ES-I3 (cell line): ENCODE data around the gene MARCHF9.

Source experiments
- H3K36me3 ChIP-seq: 2 replicates; pipeline ENCODE4 v1.6.1; 2013; ENCODE audit warnings: mild to moderate bottlenecking, low read length, control low read depth, moderate library complexity; ENCODE audit not compliant: insufficient read depth
- H3K4me1 ChIP-seq: 2 replicates; pipeline ENCODE4 v1.6.1; 2013; ENCODE audit warnings: mild to moderate bottlenecking, control low read depth, low read length; ENCODE audit not compliant: insufficient read depth
- H3K9ac ChIP-seq: 2 replicates; pipeline ENCODE4 v1.6.1; 2013; ENCODE audit warnings: low read depth, mild to moderate bottlenecking, low read length, moderate library complexity
- H3K9me3 ChIP-seq: 2 replicates; pipeline ENCODE4 v1.6.1; 2013; ENCODE audit warnings: mild to moderate bottlenecking, low read length, moderate library complexity; ENCODE audit not compliant: control insufficient read depth, insufficient read depth

MARCHF9 gene

DNA sequence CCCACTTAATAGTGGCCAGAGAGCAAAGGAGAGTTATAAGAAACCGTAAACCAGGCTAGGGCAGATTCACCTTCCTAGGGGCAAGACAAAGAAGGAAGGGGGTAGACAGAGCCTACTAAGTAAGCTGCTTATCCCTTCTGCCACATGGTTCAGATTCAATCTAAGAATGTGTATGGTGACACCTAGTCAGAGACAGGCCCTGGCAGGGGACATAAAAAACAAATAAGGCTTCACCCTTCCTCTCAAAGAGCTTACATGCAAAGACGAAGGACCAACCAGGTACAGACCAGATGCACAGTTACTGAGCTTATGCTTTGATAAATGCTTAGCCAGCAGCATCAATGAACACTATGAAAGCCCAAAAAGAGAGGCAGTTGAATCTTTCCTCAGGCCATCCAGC, 7.6 kb downstream of the MARCHF9 start:
- Histone ChIP-seq H3K4me1 (no peaks in the 10 kb centered on the region), H3K9ac (no peak overlapping the region), H3K9me3 (no peaks in the 10 kb centered on the region), H3K36me3 (no peaks in the 10 kb centered on the region)

DNA sequence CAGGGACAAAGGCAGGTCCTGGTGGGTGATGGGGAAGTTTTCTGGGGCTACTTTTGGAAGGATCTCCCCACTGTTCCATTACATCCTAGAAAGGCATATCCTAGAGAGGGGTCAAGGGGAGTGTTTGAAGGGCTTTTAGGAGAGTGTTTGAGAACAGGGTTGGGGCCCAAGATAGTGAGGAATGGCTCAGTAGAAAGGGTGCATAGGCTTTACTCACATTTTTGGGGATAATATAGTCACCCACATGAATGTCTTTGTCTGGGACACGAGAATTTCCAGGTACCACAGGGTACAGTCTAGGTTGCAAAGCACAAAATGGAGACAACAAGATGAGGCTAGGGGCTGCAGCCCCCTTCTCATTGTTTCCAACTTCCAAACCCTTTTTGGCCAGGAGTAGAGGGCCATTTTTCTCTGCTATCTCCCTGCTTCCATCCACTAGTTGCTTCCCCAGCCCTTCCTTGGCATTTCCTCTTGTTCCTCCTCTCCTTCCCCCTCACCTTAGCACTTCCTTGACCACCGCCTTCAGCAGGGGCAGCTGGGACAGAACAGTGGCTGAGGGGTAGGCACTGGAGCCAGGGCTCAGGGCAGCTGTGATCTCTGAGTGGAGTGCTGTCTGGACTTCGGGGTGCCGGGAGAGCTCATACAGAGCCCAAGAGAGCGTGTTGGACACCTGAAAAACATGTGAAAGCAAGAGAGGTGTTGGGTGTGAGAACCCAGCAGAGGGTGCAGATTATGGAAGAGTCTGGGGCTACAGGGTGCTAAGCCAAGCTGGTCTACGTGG, 9.2 kb downstream of the MARCHF9 start:
- no peaks in the 10 kb centered on the region for H3K4me1 ChIP-seq
- no peaks in the 10 kb centered on the region for H3K9me3 ChIP-seq
- no peaks in the 10 kb centered on the region for H3K36me3 ChIP-seq
- H3K9ac ChIP-seq = peak overlapping the region; percentile 50; the same call in 1 of the 2 replicates

DNA sequence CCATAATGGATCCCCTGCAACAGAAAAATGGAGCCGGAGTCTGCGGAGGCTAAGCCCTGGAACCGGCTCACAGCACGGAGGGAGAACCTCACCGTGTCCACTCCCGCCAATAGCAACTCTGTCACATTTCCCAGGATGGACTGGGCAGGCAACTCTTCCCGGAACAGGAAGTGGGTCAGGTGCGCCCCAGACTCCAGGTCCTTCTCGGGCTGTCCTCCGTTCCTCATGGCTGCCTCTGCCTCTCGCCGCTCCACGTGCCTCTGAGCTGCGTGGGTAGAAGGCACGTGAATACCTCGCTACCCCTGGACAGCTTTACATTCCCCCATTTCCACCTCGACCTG, 9.7 kb downstream of the MARCHF9 start:
- peak overlapping the region; percentile 50; the same call in 1 of the 2 replicates for H3K9ac ChIP-seq
- no peaks in the 10 kb centered on the region for H3K36me3 ChIP-seq
- no peaks in the 10 kb centered on the region for H3K9me3 ChIP-seq
- H3K4me1 ChIP-seq = no peaks in the 10 kb centered on the region

DNA sequence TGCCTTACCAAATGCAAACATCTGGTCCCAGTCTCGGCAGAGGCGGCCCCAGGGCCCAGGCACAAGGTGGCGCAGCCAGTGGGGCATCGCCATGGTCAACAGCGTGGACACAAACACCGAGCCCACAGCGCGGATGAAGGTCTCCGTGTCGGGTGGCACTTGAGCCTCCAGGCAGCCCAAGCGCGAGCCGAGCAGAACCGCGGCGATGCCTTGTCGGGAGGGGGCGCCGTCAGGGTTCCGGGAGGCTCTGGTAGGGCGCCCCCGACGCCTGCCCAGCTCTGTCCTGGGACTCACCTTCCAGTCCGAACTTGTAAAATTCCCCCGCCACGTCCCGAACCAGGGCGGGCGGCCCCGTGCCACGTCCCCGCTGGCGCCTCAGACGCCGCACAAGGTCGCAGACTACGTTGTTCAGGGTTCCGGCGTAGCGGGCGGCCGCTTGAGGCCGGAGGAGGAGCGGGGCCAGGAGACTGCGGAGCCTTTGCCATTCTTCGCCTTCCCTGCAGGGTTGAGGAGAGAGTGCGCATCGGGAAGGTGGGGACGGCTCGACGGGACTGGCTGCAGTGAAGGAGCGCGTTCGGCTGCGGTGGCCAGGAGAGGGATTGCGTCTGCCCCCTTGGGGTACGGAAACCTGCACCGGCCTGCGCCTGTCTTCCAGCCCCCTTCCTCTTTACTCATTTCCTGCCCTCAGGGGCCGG, 10.2 kb downstream of the MARCHF9 start:
- no peaks in the 10 kb centered on the region for H3K4me1 ChIP-seq

DNA sequence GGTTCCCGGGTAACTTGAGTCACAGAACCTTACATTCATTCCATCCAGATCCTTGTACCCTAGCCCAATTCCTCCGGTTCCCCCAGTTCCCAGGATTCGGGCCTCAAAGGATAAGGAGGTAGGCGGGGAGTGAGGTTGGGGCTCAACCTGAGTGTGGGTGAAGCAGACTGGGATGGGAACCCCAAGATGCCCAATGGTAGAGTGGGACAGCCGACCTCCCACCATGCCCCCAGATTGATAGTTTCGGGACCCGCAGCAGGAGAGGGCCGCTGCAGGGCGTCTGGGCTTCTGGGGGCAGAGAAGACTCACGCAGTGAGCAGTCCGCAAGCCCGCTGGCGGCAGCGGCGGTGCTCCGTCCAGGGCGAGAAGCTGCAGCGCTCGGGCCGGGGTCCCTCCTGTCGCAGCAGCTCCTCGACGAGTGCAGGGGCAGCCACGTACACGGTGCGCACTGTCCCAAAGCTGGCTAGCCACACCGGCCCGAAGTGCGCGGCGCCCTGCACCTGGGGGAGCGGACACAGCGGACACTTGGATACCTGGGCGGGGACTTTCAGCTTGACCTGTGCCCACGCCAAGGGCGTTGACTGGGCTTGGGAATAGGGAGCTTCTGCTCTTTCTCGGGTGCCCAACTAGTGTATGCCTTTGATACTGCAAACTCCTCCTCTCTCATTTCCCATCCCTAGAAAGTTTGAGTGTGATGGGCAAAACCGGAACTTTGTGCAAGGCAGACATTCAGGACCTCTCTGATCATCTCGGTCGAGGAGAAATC, 11.0 kb downstream of the MARCHF9 start:
- H3K36me3 ChIP-seq = no peaks in the 10 kb centered on the region
- H3K9ac ChIP-seq = peak overlapping the region; percentile 50; the same call in 1 of the 2 replicates
- H3K9me3 ChIP-seq = no peaks in the 10 kb centered on the region
- no peaks in the 10 kb centered on the region for H3K4me1 ChIP-seq

More for the DNA sequence above, 10.2 kb downstream of the MARCHF9 start:
- H3K9ac ChIP-seq = peak overlapping the region; percentile 50
- no peaks in the 10 kb centered on the region for H3K9me3 ChIP-seq
- H3K36me3 ChIP-seq = no peaks in the 10 kb centered on the region

DNA sequence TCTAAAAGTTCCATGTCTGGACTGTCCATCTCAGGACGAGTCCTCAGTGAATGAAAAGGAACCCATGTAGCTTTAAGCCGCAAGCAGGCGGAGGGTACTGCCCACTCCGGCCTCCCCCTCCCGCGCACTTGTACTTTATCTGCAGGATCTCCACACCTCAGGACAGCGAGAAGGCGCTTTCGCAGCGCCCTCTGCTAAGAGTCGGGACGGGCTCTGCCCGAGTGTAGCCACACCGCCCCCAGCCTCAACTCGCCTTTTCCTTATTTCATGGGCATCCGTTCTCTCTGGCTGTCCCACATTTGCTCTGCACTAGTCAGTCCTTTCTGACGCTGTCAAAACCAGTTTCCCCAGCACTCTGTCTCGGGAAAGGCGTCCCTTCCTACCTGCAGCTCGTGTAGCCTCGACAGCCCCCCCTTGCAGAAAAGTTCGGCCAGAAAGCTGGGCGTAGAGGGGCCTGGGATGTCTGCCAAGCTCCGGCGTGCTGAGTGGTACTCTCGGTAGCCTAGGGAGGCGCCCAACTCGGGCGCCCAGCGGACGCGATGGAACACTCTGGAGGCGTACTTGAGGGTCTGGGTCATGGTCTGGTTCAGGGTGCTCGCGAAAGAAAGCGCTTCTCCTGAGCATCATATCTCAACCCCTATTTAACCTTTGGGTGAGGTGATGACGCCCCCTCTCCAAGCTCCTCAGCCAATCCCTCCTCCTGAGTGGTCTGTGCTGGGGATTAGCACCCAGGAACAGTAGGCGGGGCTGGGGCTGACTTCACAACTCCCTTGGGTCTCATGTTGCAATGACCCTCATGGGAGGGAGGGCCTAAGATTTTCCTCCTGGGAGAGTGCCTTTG, 11.8 kb downstream of the MARCHF9 start, which contains the start of gene CYP27B1:
CYP27B1 (minus strand) TSS at position 615 of the 841 bp plus-strand sequence; CDS start at position 578, 37 bp downstream.
- H3K9ac ChIP-seq = peak within 1 kb of the TSS; percentile 50; the same call in 1 of the 2 replicates
- H3K9me3 ChIP-seq = no peaks in the 10 kb centered on the region
- no peaks in the 10 kb centered on the region; the same call in 1 of the 2 replicates for H3K4me1 ChIP-seq
- H3K36me3 ChIP-seq = no peaks in the 10 kb centered on the region

DNA sequence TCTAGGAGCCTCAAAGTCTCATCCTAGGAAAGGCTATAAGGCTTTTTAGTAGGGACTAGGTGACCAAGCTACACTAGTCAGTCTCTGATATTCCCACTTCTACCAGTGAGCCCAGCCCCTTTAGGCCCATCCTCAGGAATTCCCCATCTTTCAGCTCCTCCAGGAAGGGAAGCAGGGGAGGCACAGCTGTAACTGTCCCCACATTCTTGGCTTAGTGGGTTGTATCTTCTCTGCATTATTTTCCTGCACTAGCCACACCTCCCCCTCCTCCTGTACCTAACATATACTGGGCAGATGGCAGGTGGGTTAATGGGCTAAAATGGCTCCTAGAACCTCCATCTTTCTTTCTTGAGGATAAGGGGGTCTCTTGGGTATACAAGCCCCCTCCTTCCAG, 12.4 kb downstream of the MARCHF9 start:
- Histone ChIP-seq H3K4me1 (no peaks in the 10 kb centered on the region; the same call in 1 of the 2 replicates), H3K9me3 (no peaks in the 10 kb centered on the region), H3K9ac (no peak overlapping the region; the same call in 1 of the 2 replicates), H3K36me3 (no peaks in the 10 kb centered on the region)

DNA sequence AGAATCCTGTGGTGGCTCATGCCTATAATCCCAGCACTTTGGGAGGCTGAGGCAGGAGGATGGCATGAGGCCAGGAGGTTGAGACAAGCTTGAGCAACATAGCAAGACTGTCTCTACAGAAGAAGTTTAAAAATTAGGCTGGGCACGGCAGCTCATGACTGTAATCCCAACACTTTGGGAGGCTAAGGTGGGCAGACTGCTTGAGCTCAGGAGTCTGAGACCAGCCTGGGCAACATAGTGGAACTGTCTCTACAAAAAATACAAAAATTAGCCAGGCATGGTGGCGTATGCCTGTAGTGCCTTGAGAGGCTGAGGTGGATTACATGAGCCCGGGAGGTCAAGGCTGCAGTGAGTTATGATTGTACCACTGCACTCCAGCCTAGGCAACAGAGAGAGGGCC, 13.0 kb downstream of the MARCHF9 start:
- Histone ChIP-seq H3K9me3 (no peaks in the 10 kb centered on the region), H3K4me1 (no peaks in the 10 kb centered on the region; the same call in 1 of the 2 replicates), H3K9ac (no peak overlapping the region), H3K36me3 (no peaks in the 10 kb centered on the region)

DNA sequence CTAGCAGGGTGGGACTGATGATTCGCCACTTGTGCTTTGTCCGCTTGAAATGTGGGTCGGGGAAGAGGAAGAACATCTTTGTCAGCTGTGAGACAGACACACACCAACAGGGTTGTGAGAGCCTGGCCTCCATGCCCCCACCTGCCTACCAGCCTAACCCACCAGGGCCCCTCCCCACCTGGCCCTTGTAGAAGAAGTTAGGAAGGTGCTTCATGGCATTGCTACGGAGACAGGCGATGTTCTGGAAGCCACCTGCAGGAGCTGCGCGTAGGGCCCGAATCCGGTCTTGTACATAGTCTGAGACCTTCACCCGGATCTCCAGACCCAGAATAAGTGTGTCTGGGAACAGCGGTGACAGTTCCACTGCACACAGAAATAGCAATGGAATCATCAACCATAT, 14.7 kb downstream of the MARCHF9 start:
- Histone ChIP-seq H3K4me1 (no peaks in the 10 kb centered on the region; the same call in 1 of the 2 replicates), H3K9ac (no peak overlapping the region), H3K36me3 (no peaks in the 10 kb centered on the region), H3K9me3 (no peaks in the 10 kb centered on the region)

DNA sequence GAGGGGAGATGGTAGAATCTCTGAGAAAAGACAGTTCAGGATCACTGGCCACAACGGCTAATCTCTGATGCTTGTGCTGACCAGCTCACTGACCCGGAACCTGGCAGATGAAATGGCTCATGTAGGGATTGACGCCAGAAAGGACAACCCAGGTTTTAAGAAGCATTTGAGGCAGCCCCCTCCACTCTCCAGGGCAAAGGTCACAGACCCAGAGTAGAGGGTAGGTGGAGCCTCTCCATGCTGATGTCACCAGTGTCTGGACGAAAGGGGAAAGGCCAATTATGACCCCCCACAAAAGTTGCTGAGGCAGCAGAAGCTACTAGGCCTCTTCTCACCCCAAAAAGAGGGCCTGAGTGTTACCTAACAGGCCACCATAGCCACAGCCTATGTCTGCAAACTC, 15.8 kb downstream of the MARCHF9 start:
- H3K4me1 ChIP-seq = no peaks in the 10 kb centered on the region; the same call in 1 of the 2 replicates
- no peaks in the 10 kb centered on the region for H3K9me3 ChIP-seq
- H3K9ac ChIP-seq = no peak overlapping the region; the same call in 1 of the 2 replicates
- H3K36me3 ChIP-seq = no peaks in the 10 kb centered on the region

DNA sequence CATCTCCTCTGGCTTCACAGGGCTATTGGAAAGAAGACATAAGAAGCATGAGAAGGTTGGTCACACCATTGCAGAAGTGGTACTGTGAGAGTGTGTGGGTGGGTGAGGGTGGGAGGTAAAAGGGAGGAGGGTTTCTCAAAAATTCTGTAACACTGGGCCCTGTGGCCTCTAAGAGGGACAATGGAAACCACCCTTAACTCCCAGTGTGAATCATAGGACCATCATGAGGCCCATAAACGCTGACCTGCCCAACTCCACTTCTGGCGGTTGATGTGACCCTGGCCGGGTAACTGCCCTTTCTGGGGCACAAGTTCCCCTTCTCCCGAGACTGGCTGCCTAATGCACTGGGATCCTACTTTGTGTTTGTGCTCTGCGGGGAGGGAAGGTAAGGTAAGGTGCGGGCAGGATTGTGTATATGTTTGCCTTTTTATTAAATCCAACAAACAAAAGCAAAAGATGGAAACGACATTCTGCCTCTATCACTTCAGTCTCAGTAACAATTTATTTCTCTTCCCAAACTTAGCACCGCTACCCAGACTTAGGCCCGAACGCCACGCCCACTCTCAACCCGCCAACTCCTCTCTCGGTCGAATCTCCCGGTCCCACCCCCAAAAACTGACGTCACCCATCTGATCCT, 16.5 kb downstream of the MARCHF9 start:
- H3K9ac ChIP-seq = peak overlapping the region; percentile 96
- H3K4me1 ChIP-seq = no peaks in the 10 kb centered on the region; the same call in 1 of the 2 replicates
- no peaks in the 10 kb centered on the region for H3K36me3 ChIP-seq
- no peaks in the 10 kb centered on the region for H3K9me3 ChIP-seq

DNA sequence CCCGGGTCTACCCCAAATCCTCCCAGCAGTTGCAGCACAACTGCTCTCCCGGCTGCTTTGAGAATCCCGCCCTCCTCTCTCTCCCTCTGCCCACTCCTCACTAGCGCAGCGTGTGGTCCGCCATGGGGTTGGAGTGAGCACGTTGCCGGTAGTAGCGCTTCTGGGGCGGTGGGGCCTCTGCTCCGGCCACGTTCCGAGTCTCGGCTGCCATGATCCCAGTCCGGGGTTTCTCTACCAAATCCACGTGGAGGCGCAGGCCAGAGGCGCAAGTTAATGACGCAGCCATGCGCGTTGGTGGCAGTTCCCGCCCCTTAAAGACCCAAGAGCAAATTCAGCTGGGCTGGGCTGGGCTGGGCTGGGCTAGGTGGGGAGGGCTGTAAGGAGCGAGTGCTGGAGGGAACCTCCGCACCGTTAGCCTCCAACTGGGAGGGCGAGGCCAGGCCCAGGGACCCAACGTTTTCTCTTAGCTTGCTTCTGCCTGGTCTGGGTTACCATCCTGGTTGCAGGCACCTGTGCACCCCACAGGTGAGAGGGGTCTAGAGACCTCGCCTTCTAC, 17.0 kb downstream of the MARCHF9 start, which contains the start of gene METTL1:
METTL1 (minus strand) TSS at position 233 of the 556 bp plus-strand sequence; CDS start at position 211, 22 bp downstream.
- Histone ChIP-seq H3K4me1 (no peaks in the 10 kb centered on the region; the same call in 1 of the 2 replicates), H3K9ac (peak within 1 kb of the TSS; percentile 96), H3K9me3 (no peaks in the 10 kb centered on the region)

More for the DNA sequence above, 17.0 kb downstream of the MARCHF9 start, which contains the start of gene METTL1:
- no peaks in the 10 kb centered on the region for H3K36me3 ChIP-seq
